Endothelial cell of umbilical vein (primary cell): ENCODE results near the gene FGF19. TPM values are rescaled to one million over a fixed set of nuclear protein-coding genes. Genes with fewer than 3 reads are reported as not detected.

ENCODE experiments used
- BruUV-seq: library from RNA; stranded (reverse); fragments of 400-500 nt; replicated peaks from 2 replicates; lab custom pipeline; 2021; lab: Mats Ljungman, UMichigan
- CTCF ChIA-PET: fragments of 300-600, 350-600 bp; sonication (Branson Sonifier 250); formaldehyde crosslinking; loops from one replicate; lab custom pipeline; 2021; ENCODE audit warnings: antibody characterized with exemption, inconsistent platforms; lab: Charles Lee
- POLR2A ChIA-PET: fragments of 300-600, 350-600 bp; sonication (Branson Sonifier 250); formaldehyde crosslinking; loops from one replicate; lab custom pipeline; 2021; ENCODE audit warnings: antibody characterized with exemption, inconsistent platforms; lab: Charles Lee
- DNase-seq: peaks from one replicate; pipeline ENCODE4 v3.0.0-alpha.2; 2011; ENCODE audit warnings: low read depth, low spot score
- FAIRE-seq: peaks from 2 replicates; lab custom pipeline; 2011; peaks lifted over from hg19 to GRCh38; lab: Jason Lieb, UNC
- H2AFZ ChIP-seq: 2 replicates; pipeline ENCODE4 v1.6.0; 2012; ENCODE audit warnings: low read depth, low read length, control low read depth, inconsistent platforms
- H3K27ac ChIP-seq: 2 replicates; pipeline ENCODE4 v1.5.1; 2011; ENCODE audit warnings: low read depth, mild to moderate bottlenecking, control low read depth, low read length, moderate library complexity; ENCODE audit not compliant: insufficient read depth
- H3K27me3 ChIP-seq, 2 experiments: 2 replicates each; pipeline versions ENCODE4 v1.6.0 to v1.6.1; 2011; ENCODE audit warnings: low read length in 2 of 2, mixed read lengths in 1 of 2; ENCODE audit not compliant: control insufficient read depth in 2 of 2, insufficient read depth in 2 of 2
- H3K36me3 ChIP-seq, 2 experiments: 2 replicates in 1 of 2; 3 replicates in 1 of 2; pipeline ENCODE4 v1.5.1; 2011; ENCODE audit warnings: low read length in 2 of 2, mild to moderate bottlenecking in 1 of 2, moderate library complexity in 1 of 2; ENCODE audit not compliant: control insufficient read depth in 2 of 2, insufficient read depth in 2 of 2; ENCODE audit errors: extremely low read depth in 1 of 2
- H3K4me1 ChIP-seq: 3 replicates; pipeline ENCODE4 v1.5.1; 2011; ENCODE audit warnings: mild to moderate bottlenecking, low read length; ENCODE audit not compliant: control insufficient read depth, insufficient read depth; ENCODE audit errors: extremely low read depth
- H3K4me2 ChIP-seq: 2 replicates; pipeline ENCODE4 v1.6.1; 2011; ENCODE audit warnings: low read length, control low read depth, mixed read lengths; ENCODE audit not compliant: insufficient read depth
- H3K4me3 ChIP-seq, 3 experiments: fragments of 200-600 bp in 1 of 3; sonication (generic), shearing (Covaris generic) in 1 of 3; replicated peaks in 1 of 3; 2 replicates each; pipeline ENCODE4 v1.5.1; 2011 to 2016; ENCODE audit warnings: control low read depth in 3 of 3, low read length in 3 of 3, mild to moderate bottlenecking in 2 of 3, inconsistent platforms in 1 of 3, low read depth in 1 of 3, moderate library complexity in 1 of 3; ENCODE audit not compliant: insufficient read depth in 1 of 3
- H3K79me2 ChIP-seq: 2 replicates; pipeline ENCODE4 v1.6.0; 2012; ENCODE audit warnings: low read length, inconsistent platforms; ENCODE audit not compliant: control insufficient read depth, insufficient read depth
- H3K9ac ChIP-seq: replicated peaks from 2 replicates; pipeline ENCODE3; 2011; ENCODE audit warnings: low read length, control low read depth; ENCODE audit not compliant: insufficient read depth; ENCODE audit errors: extremely low read depth
- H3K9me1 ChIP-seq: replicated peaks from 3 replicates; pipeline ENCODE4 v1.6.0; 2011; ENCODE audit warnings: mild to moderate bottlenecking, low read length; ENCODE audit not compliant: control insufficient read depth, insufficient read depth; ENCODE audit errors: extremely low read depth
- H3K9me3 ChIP-seq: replicated peaks from 2 replicates; pipeline ENCODE4 v1.5.1; 2012; ENCODE audit warnings: low read length, inconsistent platforms; ENCODE audit not compliant: control insufficient read depth, insufficient read depth
- H4K20me1 ChIP-seq: replicated peaks from 2 replicates; pipeline ENCODE3; 2011; ENCODE audit warnings: mild to moderate bottlenecking, low read length; ENCODE audit not compliant: control insufficient read depth, insufficient read depth; ENCODE audit errors: extremely low read depth
- CTCF ChIP-seq, 2 donors: IDR thresholded peaks; 1 replicate in 1 of 2; 2 replicates in 1 of 2; pipeline ENCODE4 v1.5.1; 2011; ENCODE audit warnings: low read length in 2 of 2, mild to moderate bottlenecking in 2 of 2, moderate library complexity in 2 of 2, control low read depth in 1 of 2, inconsistent platforms in 1 of 2, low read depth in 1 of 2; ENCODE audit not compliant: insufficient read depth in 1 of 2; ENCODE audit errors: extremely low read depth in 1 of 2
- EZH2 ChIP-seq: IDR thresholded peaks from 2 replicates; pipeline ENCODE4 v1.6.1; 2012; ENCODE audit warnings: borderline replicate concordance, low read depth, mild to moderate bottlenecking, moderate library complexity, low read length, inconsistent platforms; ENCODE audit not compliant: severe bottlenecking
- FOS ChIP-seq: IDR thresholded peaks from 2 replicates; pipeline ENCODE4 v1.6.1; 2011; ENCODE audit warnings: mild to moderate bottlenecking, low read length, moderate library complexity, borderline replicate concordance; ENCODE audit not compliant: insufficient read depth
- GATA2 ChIP-seq: IDR thresholded peaks from 2 replicates; pipeline ENCODE4 v1.7.0; 2011; ENCODE audit warnings: low read depth, mild to moderate bottlenecking, moderate library complexity, mixed read lengths, low read length; ENCODE audit not compliant: insufficient read length, insufficient read depth
- MAX ChIP-seq: IDR thresholded peaks from 2 replicates; pipeline ENCODE4 v1.6.1; 2011; ENCODE audit not compliant: insufficient read depth, insufficient read length
- MYC ChIP-seq: IDR thresholded peaks from one replicate; pipeline ENCODE4 v1.6.1; 2011; ENCODE audit warnings: mild to moderate bottlenecking, low read depth, low read length
- POLR2A ChIP-seq: IDR thresholded peaks from 2 replicates; pipeline ENCODE4 v1.6.1; 2012; ENCODE audit warnings: low read depth, mild to moderate bottlenecking, control low read depth, low read length
- POLR2AphosphoS5 ChIP-seq: IDR thresholded peaks from 2 replicates; pipeline ENCODE4 v1.6.1; 2012; ENCODE audit warnings: low read depth, mild to moderate bottlenecking, control low read depth, low read length, moderate library complexity; ENCODE audit not compliant: insufficient read depth
- dilution Hi-C: fragments of 300-500 bp; cut with MboI; formaldehyde crosslinking; loops from one replicate; pipeline ENCODE4 v1.15.0; 2019; ENCODE audit warnings: low sequenced_read_pairs; ENCODE audit not compliant: extremely low pct_ligation_motif_present
- intact Hi-C: fragments of 100-400 bp; cut with micrococcal nuclease; formaldehyde crosslinking; loops from one replicate; pipeline ENCODE4 v1.10.0; 2022
- polyA plus RNA-seq, 4 experiments: library from polyadenylated mRNA; depleted of rRNA in 3 of 4; stranded (reverse) in 3 of 4; unstranded in 1 of 4; fragments of >200 nt; gene quantifications; 2 replicates each; pipeline versions ENCODE4 v1.2.1 to v1.2.3, GENCODE V29; 2011 to 2012; ENCODE audit warnings: missing spikeins in 1 of 4
- total RNA-seq: library from RNA; stranded (reverse); gene quantifications from 2 replicates; pipeline ENCODE4 v1.2.3, GENCODE V29; 2021

Gene FGF19
- total and polyA plus RNA-seq, 2 donors (not counting 3 experiments of a cell fraction or from before 2014, with no cell fraction given), result 0.03 TPM; not detected in 1

GRCh38 chr11:69650832-69651344 is 52.9 kb downstream of the FGF19 start:
- no peaks in the 10 kb centered on the region for H3K4me1 ChIP-seq
- DNase-seq (no peak), FAIRE-seq (no peak)
- POLR2A ChIA-PET, result no interaction called here
- no TSS peak for BruUV-seq
- dilution Hi-C loops, result loop anchor here (25.0 kb wide), 1 partner anchor 539 kb away; no protein-coding TSS in a partner anchor
- H3K9me3 ChIP-seq, result no peaks in the 10 kb centered on the region
- peaks cover 40% of the 10 kb centered on the region for H3K79me2 ChIP-seq
- H4K20me1 ChIP-seq, result no peaks in the 10 kb centered on the region
- H3K9ac ChIP-seq, result no peak overlapping the region
- CTCF ChIA-PET, result no interaction called here
- no peak overlapping the region for H3K4me2 ChIP-seq
- no peaks in the 10 kb centered on the region for H3K27me3 ChIP-seq
- H3K4me3 ChIP-seq, result no peak overlapping the region
- no peaks in the 10 kb centered on the region for H3K9me1 ChIP-seq
- peaks cover 28 to 32% of the 10 kb centered on the region in 2 experiments for H3K36me3 ChIP-seq
- no peak overlapping the region for H3K27ac ChIP-seq
- H2AFZ ChIP-seq, result no peak overlapping the region
- intact Hi-C loops, result no loop called here
- TF ChIP-seq POLR2AphosphoS5 (peak; percentile 39), POLR2A (peak; percentile 21), GATA2 (no peak)

- no peak overlapping the region for H2AFZ ChIP-seq
- FAIRE-seq (no peak), DNase-seq (no peak)
- intact Hi-C loops, result no loop called here
- no peak overlapping the region for H3K4me3 ChIP-seq
- no peak for TF ChIP-seq CTCF (IDR thresholded peaks at IDR 0.05; ENCODE audit: extremely low read depth in 1 of 2, insufficient read depth in 1 of 2, low read depth in 1 of 2, low read length in 2 of 2)
- no peak for TF ChIP-seq POLR2AphosphoS5
- no peak for TF ChIP-seq MAX
- TF ChIP-seq MYC, result no peak
- TF ChIP-seq FOS, result no peak
- TF ChIP-seq POLR2A, result no peak
- no peak for TF ChIP-seq EZH2
- H3K79me2 ChIP-seq, result peaks cover 46% of the 10 kb centered on the region
- no peaks in the 10 kb centered on the region for H3K9me1 ChIP-seq
- H4K20me1 ChIP-seq, result no peaks in the 10 kb centered on the region
- H3K27ac ChIP-seq, result no peak overlapping the region
- BruUV-seq, result no TSS peak
- ChIA-PET POLR2A (no interaction called here), CTCF (interaction anchor here (0.7 to 1.1 kb wide), 3 partner anchors 20 to 553 kb away, joined by 3 to 4 read pairs (median 3); no protein-coding TSS in a partner anchor)
- dilution Hi-C loops, result loop anchor here (25.0 kb wide), 1 partner anchor 538 kb away; no protein-coding TSS in a partner anchor
- H3K4me2 ChIP-seq, result no peak overlapping the region
- no peaks in the 10 kb centered on the region for H3K4me1 ChIP-seq
- no peak overlapping the region for H3K9ac ChIP-seq
- no peaks in the 10 kb centered on the region for H3K27me3 ChIP-seq
- H3K9me3 ChIP-seq, result no peaks in the 10 kb centered on the region
- H3K36me3 ChIP-seq, result peaks cover 30 to 32% of the 10 kb centered on the region in 2 experiments
Measured at GRCh38 chr11:69650081-69650831, 53.6 kb downstream of the FGF19 start.
